NCI-H2107 treated with DMSO at 0.1 percent for 48 hours (cell line): Measurements from ENCODE around the gene STAB1.

Source experiments
- DNase-seq: peaks from one replicate; lab custom pipeline; 2025; ENCODE audit not compliant: unreplicated experiment; lab: John Stamatoyannopoulos, UW

STAB1 gene

DNA sequence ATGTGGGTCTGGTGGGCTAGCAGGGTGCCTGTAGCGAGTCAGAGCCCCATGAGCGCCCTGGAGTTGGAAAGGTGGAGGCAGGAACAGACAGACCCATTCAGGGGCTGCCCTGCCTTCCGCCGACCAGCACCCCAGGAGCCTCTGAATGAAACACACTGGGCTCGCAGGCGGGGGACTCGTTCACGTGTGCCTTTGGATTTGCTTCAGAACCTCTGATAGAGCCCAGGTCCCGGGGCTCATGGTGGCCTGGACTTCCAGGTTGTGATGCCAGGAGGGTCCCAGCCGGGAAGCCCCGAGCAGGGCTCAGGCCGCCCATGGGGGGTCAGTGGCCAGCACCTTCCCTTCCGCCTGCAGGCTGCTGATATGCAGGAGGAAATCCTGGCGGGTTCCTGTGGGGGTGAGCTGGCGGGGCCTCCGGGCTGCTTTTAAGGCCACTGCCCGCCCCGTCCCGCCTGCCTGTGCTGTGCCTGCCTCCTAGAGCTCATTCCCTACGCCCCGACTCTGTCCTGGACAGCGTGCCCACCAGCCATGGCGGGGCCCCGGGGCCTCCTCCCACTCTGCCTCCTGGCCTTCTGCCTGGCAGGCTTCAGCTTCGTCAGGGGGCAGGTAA lies at the start of gene STAB1:
Gene STAB1 (plus strand): TSS at position 453 of the 610 bp plus-strand sequence. CDS start 76 bp downstream, at position 529.
- DNase-seq, result no peak

- no peak for DNase-seq
These were observed 49.1 kb upstream of the STAB1 start for GRCh38 chr3:52446042-52446441.

GRCh38 chr3:52446631-52447511 lies 48.3 kb upstream of the STAB1 start:
- DNase-seq, result no peak

DNA sequence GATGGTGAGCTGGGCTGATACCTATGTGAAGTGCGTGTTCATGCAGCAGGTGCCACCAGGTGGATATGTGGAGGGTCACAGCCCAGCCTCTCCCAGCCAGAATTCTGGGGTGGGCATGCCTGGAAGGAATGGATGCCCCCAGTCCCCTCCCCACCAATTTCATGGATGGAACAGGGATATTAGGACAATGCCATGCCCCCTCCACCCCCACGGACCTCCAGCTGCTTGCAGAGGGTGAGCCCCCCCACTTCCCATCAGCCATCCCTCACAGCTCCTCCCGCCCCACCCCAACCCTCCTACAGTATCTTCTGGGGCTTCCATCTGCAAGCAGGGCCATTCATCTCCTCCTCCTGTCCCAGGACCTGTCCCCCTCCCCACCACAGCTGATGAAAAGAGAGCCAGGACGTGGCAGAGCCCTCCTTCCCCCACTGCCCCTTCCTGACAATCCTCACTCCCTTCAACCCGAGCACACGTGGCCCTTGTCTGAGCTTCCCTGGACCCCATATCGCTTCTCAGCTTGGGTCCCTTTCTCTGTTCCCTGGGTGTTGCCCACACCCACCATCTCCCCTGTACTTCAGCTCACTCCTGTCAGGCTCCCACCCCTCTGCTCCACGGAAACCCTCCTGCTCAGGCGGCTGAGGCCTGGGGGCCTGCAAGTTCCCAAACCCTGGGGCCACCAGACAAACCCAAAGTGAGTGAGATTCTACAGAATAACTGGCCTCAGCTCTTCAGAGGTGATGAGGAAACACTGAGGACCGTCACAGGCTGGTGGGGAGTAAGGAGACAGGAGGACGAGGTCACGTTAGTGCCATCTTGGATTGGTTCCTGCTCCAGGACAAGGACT lies 47.4 kb upstream of the STAB1 start:
- DNase-seq, result no peak

- no peak for DNase-seq
These were observed 44.5 kb upstream of the STAB1 start for GRCh38 chr3:52450489-52451236.

- no peak for DNase-seq
These were observed 43.7 kb upstream of the STAB1 start for GRCh38 chr3:52451237-52452083.

DNA sequence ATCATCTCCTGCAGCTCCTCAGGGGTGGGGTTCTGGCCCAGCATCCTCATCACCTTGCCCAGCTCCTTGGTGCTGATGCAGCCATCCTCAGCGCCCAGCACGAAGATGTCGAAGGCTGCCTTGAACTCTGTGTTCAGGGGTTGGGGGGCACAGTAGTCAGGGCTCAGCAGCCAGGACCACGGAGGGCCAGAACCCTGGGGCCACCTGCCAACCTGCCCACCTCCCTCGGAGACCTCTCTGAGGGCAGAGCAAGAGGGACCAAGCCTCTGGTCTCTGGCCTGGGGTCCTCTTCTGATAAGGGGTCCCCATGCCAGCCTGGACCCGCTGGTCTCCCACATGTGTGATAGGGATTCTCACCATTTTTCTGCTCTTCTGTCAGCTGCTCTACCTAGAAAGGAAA lies 43.0 kb upstream of the STAB1 start:
- DNase-seq, result no peak

DNA sequence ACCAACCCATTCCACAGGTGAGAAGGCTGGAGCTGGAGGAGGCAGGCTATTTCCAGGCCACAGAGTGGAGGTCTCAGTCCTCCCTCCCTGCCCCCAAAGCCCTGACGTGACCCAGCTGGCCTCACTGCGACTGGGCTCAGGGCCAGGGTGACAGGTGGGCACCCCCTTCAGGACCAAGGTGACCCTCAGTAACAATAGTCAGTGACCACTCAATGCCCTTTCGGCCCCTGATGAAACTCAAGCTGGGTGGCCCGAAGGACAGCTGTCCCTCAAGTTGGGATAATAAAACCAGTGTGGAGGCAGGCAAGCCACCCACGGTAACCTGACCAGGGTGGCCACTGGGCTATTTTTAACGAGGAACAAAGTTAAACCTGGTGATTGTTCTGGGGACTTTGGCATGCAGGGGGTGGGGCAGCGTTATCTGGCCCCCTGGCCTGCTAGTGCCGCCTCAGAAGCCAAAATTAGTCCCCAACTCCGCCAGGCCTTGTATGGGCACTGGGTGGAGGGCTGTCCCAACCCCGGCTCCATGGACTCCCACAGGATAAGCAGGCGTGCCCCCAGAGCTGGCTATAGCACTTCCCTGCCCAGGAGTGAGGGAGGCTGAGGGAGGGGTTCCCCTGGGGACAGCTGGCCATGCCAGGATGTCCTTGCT lies 42.4 kb upstream of the STAB1 start:
- no peak for DNase-seq

DNA sequence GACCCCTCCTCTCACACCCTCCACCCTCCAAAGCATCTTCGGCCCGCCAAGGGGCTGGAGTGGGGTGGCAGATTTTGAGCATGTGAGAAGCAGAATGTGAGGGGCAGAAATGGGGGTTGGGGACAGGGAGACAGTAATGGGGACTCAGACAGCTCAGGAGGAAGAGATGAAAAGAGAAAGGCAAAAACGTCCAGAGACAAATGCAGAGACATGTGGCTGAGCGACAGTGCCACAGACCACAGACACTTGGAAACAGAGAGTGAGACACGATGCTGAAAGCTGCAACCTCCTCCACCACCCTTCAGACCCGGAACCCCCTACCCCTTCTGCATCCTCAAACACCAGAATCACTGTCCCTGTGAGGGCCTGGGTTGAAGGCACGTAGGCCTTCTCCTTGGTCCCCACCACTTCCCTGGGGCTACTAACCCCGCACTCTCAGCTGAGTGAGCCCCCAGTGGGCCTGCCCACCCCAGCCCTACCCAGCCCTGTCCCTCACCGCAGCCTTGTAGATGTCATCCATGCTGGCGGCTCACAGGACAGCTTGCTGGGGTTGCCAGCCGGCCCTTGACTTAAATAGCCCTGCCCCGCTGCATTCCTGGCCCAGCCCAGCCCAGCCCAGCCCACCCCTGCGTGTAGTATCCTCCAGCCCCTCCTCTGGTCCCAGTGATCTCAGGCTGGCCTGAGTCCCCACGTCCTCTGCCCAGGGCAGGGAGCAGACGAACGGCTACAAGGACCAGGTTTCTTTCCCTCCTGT lies 41.5 kb upstream of the STAB1 start, which contains the start of gene TNNC1:
Gene TNNC1 (minus strand): TSS at position 546 of the 754 bp plus-strand sequence. CDS start 26 bp downstream, at position 520.
- DNase-seq, result no peak

DNA sequence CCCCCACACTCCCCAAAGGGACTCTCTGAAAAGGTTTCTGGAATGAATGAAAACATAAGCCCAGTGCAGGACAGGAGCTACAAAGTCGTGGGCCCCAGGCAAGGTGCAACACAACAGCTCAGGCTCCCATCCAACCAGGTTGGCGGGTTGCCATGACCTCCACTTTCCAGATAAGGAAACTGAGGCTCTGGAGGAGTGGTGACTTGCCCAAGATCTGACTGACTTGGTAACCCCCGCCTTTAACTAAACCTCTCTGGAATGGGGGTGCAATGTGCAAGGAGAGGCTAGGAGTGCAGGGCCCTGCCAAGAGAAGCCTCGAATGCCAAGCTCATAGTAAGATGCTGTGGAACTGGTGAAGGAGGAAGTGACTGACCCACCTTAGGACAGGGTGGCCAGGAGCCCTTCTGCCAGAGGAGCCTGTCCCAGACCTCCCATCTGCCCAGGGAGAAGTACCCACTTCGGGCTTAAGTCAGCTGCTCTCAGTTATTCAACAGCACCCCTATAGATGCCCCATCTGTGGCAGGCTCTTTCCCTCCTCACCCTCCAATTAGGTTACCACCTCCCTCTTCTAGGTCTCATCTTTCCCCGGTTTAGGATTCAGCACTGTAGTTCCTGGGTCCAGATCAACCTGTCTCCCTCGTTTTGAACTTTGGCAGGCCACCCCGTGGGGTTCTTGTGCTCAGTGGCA lies 40.7 kb upstream of the STAB1 start:
- no peak for DNase-seq

DNA sequence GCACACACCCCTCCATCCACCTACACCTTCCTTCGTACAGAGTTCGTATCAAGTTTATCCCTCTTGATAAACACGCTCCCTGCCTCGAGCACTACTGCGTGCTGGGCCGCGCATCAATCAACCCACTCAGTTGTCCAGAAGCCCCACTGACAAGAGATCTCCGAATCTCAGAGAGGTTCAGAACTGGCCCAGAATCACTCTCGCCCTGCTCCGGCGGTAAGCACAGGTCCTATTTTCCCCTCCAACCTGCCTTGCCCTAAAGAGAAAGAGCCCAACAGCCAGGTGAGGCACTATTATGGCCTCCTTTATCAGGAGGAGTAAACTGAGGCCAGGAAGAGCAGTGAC lies 40.2 kb upstream of the STAB1 start:
- no peak for DNase-seq

DNA sequence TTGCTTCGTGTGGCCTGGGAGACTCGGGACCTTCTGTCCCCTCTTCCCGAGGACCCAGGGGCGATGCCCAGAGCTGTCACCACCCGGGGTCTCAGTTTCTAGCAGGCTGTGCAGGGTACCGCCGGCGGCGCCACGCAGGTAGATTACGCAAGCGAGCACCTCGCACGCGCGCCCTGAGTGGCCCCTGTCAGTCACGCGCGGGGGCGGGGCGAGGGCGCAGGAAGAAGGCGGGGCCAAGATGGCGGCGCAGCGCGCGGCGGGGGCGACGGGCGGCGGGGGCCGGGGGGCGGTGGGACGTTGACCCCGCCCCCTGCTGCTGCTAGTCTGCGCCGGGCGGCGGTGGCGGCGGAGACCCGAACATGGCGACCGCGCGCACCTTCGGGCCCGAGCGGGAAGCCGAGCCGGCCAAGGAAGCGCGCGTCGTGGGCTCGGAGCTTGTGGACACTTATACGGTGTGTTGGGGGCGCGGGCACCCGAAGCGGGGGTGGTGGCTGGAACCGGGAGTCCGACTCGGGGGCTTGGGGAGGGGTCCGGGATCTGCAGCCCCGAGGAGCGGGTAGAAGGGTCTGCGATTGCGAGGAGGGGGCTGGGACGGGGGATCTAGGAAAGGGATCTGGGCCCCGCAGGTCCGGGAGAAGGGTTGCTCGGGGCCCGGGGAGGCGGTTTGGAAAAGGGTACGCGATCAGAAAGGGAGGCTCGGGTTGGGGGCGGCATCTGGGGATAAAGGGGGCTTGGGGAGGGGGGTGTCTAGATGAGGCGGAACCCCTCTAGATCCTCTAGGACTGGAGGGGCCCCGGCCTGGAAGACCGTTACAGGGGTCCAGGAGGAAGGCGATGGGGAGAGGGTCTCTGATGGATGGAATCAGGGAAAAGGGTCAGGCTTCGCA lies 39.6 kb upstream of the STAB1 start, which contains the start of gene NISCH:
Gene NISCH (plus strand): TSS at position 322 of the 886 bp plus-strand sequence. CDS start 38 bp downstream, at position 360.
- no peak for DNase-seq

GRCh38 chr3:52456169-52456799 lies 38.9 kb upstream of the STAB1 start:
- no peak for DNase-seq

DNA sequence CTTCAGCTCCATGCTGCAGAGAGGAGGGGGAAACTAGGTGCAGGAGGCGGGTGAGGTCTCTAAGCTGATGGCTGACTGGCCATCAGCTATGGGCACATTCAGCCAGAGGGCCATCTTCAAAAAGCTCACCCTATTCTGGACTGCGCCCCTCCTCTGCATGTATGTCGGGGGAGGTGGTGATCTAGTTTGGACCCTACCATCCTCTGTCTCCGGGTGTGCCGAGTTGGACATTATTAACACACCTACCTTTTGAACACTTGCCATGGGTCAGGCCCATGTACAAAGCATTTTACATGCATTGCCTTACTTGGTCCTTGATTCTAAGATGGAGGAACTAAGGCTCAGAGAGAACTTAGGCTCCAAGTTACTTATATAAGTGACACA lies 38.3 kb upstream of the STAB1 start:
- no peak for DNase-seq

- DNase-seq, result no peak
These were observed 36.9 kb upstream of the STAB1 start for GRCh38 chr3:52458031-52458760.
